Measurements from ENCODE around the gene MBOAT1.

- TF ChIP-seq CTCF (IDR thresholded peaks at IDR 0.05) (no peak), POLR2A (IDR thresholded peaks at IDR 0.05) (no peak)
Observed at GRCh38 chr6:20112841-20113240, 99.4 kb downstream of the MBOAT1 start.
